ENCODE results near the gene PLEKHG5. TPM values are rescaled to one million over a fixed set of nuclear protein-coding genes. Genes with fewer than 3 reads are reported as not detected.

The PLEKHG5 gene
- total and polyA plus RNA-seq, 2 donors (not counting 1 experiment from before 2014, with no cell fraction given), result 0.13 to 0.20 TPM

DNA sequence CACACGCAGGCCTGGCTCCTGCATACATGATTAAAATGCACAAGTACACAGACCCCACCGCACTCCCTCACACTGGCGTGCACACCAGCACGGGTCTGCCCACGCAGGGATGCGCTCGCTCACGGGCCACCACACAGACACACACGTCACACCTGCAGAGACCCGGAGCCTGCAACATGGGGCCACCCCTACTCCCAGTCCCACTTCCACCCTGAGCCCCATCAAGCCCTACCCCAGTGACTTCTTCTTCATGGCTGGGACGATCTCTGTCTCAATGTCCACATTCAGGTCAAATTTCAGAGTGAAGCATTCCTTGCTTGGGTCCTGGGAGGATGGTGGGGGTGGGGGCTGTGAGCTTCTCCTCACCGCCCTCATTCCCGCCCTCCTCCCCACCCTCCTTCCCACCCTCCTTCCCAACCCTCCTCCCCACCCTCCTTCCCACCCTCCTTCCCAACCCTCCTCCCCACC is 16.6 kb downstream of the PLEKHG5 start:
- no peak overlapping the region for H3K9ac ChIP-seq (ENCODE audit: low read length)
- no peak overlapping the region for H2AFZ ChIP-seq (ENCODE audit: insufficient read depth, low read depth, low read length, poor library complexity, severe bottlenecking)
- intact Hi-C loops (cut with micrococcal nuclease), result no loop called here
- Mint-ChIP-seq H3K4me1 (peaks cover 2% of the 10 kb centered on the region), H3K9me3 (ENCODE audit: insufficient read depth) (no peaks in the 10 kb centered on the region), H3K27me3 (peaks cover 3% of the 10 kb centered on the region), H3K4me3 (no peak overlapping the region), H3K27ac (no peak overlapping the region)
- no peaks in the 10 kb centered on the region for H4K20me1 ChIP-seq (ENCODE audit: control insufficient read depth, insufficient read depth, low read length, poor library complexity, severe bottlenecking)
- peaks cover 0 to 5% (median 0%) of the 10 kb centered on the region in 3 donors for H3K9me3 ChIP-seq (ENCODE audit: control extremely low read depth in 1 of 3, control insufficient read depth in 2 of 3, insufficient read depth in 1 of 3, low read length in 2 of 3)
- H3K27me3 ChIP-seq (replicated peaks in 1 of 4; ENCODE audit: control extremely low read depth in 1 of 4, control insufficient read depth in 3 of 4, insufficient read depth in 4 of 4, low read length in 3 of 4), result peaks cover 0 to 4% (median 0%) of the 10 kb centered on the region in 4 experiments
- 86% methylated on average over 10 of the region's 13 CpGs for WGBS (ENCODE audit: insufficient coverage)
- ATAC-seq (ENCODE audit: low read depth) (no peak), DNase-seq (no peak)
- POLR2A ChIA-PET, result no interaction called here
- H3K79me2 ChIP-seq (ENCODE audit: control insufficient read depth, insufficient read depth, low read length), result no peaks in the 10 kb centered on the region
- H3K4me1 ChIP-seq (ENCODE audit: control insufficient read depth in 2 of 2, insufficient read depth in 2 of 2, low read length in 2 of 2), result peaks cover 2 to 6% of the 10 kb centered on the region in 2 donors
- TF ChIP-seq CTCF (IDR thresholded peaks at IDR 0.05) (no peak), EZH2 (IDR thresholded peaks at IDR 0.05; ENCODE audit: borderline replicate concordance, insufficient read depth, low read depth, low read length, poor library complexity, severe bottlenecking) (no peak)
- CTCF ChIA-PET, result interaction anchor here (1.2 to 1.8 kb wide), 2 partner anchors 14 to 228 kb away, joined by 3 to 6 read pairs; no protein-coding TSS in a partner anchor
- H3K4me3 ChIP-seq (ENCODE audit: control extremely low read depth in 1 of 5, extremely low read depth in 1 of 5, insufficient read depth in 1 of 5, low read depth in 2 of 5, low read length in 4 of 5), result no peak overlapping the region
- H3K36me3 ChIP-seq (replicated peaks in 1 of 2; ENCODE audit: control extremely low read depth in 1 of 2, control insufficient read depth in 1 of 2, extremely low read depth in 1 of 2, insufficient read depth in 2 of 2, low read length in 1 of 2), result no peaks in the 10 kb centered on the region
- no peak overlapping the region for H3K4me2 ChIP-seq (replicated peaks; ENCODE audit: low read depth, low read length, poor library complexity, severe bottlenecking)
- no peak overlapping the region for H3K27ac ChIP-seq (ENCODE audit: low read length in 2 of 2)

- no peak overlapping the region for H3K4me3 Mint-ChIP-seq
- Histone ChIP-seq H3K4me1 (ENCODE audit: control insufficient read depth in 2 of 2, insufficient read depth in 2 of 2, low read length in 2 of 2) (peaks cover 2 to 6% of the 10 kb centered on the region in 2 donors), H3K9me3 (ENCODE audit: control extremely low read depth in 1 of 3, control insufficient read depth in 2 of 3, insufficient read depth in 1 of 3, low read length in 2 of 3) (peaks cover 0 to 5% (median 0%) of the 10 kb centered on the region in 3 donors), H2AFZ (ENCODE audit: insufficient read depth, low read depth, low read length, poor library complexity, severe bottlenecking) (no peak overlapping the region), H3K9ac (ENCODE audit: low read length) (no peak overlapping the region), H3K4me3 (ENCODE audit: control extremely low read depth in 1 of 5, extremely low read depth in 1 of 5, insufficient read depth in 1 of 5, low read depth in 2 of 5, low read length in 4 of 5) (no peak overlapping the region), H3K36me3 (replicated peaks in 1 of 2; ENCODE audit: control extremely low read depth in 1 of 2, control insufficient read depth in 1 of 2, extremely low read depth in 1 of 2, insufficient read depth in 2 of 2, low read length in 1 of 2) (no peaks in the 10 kb centered on the region), H3K79me2 (ENCODE audit: control insufficient read depth, insufficient read depth, low read length) (no peaks in the 10 kb centered on the region), H4K20me1 (ENCODE audit: control insufficient read depth, insufficient read depth, low read length, poor library complexity, severe bottlenecking) (no peaks in the 10 kb centered on the region), H3K27ac (ENCODE audit: low read length in 2 of 2) (no peak overlapping the region), H3K27me3 (replicated peaks in 1 of 4; ENCODE audit: control extremely low read depth in 1 of 4, control insufficient read depth in 3 of 4, insufficient read depth in 4 of 4, low read length in 3 of 4) (peaks cover 0 to 4% (median 0%) of the 10 kb centered on the region in 4 experiments), H3K4me2 (replicated peaks; ENCODE audit: low read depth, low read length, poor library complexity, severe bottlenecking) (no peak overlapping the region)
- TF ChIP-seq CTCF (IDR thresholded peaks at IDR 0.05) (no peak), EZH2 (IDR thresholded peaks at IDR 0.05; ENCODE audit: borderline replicate concordance, insufficient read depth, low read depth, low read length, poor library complexity, severe bottlenecking) (no peak)
- WGBS (ENCODE audit: insufficient coverage), result 82% methylated on average over 12 of the region's 33 CpGs
- no peaks in the 10 kb centered on the region for H3K9me3 Mint-ChIP-seq (ENCODE audit: insufficient read depth)
- ChIA-PET POLR2A (no interaction called here), CTCF (interaction anchor here (0.6 to 1.1 kb wide), 2 partner anchors 15 to 23 kb away, joined by 4 to 7 read pairs; no protein-coding TSS in a partner anchor)
- no peak overlapping the region for H3K27ac Mint-ChIP-seq
- DNase-seq (no peak), ATAC-seq (ENCODE audit: low read depth) (no peak)
- peaks cover 3% of the 10 kb centered on the region for H3K27me3 Mint-ChIP-seq
- peaks cover 2% of the 10 kb centered on the region for H3K4me1 Mint-ChIP-seq
- intact Hi-C loops (cut with micrococcal nuclease), result no loop called here
Observed at GRCh38 chr1:6473974-6474814, 17.3 kb downstream of the PLEKHG5 start.

Measured in B cell (primary cell).